GM19328 (cell line): ENCODE data around the gene FBXL7.
"Not testable (repeated sequence)": the region's sequence is repeated elsewhere in the genome, so short reads cannot be mapped to it uniquely, and the experiment has no call there.

Experiments used
- ATAC-seq: cut with Tn5 transposase; IDR thresholded peaks from one replicate; pipeline ENCODE4 v1.9.1; 2021; ENCODE audit warnings: mild to moderate bottlenecking, moderate library complexity; ENCODE audit not compliant: unreplicated experiment

FBXL7 gene

DNA sequence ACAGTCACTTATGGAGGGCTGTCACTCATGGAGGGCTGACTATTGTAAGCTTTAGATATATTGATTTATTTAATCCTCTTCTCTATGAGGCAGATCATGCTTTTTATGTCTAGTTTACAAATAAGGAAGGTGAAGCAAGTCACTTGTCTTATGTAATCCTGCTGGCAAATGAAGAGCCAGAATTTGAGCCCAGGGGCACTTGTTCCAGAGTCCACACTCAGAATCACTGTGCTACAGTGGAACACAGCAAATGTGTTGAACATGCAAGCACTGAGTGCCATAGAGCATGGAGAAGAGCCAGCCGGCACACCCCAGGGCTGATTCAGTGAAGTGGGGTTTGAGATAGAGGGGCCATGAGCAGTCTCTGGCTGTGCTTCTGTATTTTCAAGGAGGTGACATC, 353.0 kb downstream of the FBXL7 start:
- no peak for ATAC-seq

DNA sequence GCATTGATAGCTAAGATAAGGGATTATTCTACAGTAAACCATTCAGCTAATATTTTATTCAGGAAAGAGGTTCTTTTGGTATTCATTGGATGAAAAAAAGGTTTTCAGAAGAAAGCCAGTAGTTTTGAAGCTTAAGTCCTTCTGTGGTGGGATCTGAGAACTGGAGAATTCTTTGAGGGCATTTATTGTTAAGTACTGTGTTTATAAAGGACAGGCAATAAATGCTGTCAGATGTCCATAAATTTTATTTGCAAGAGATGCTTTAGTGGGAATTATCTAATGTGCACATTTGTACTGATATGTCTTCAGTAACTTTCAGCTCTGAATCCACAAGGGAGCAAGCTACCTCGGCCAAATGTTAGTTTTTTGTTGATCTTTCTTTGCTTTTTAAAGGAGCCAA, 358.3 kb downstream of the FBXL7 start:
- no peak for ATAC-seq

GRCh38 chr5:15864536-15865215, 364.7 kb downstream of the FBXL7 start:
- no peak for ATAC-seq

- ATAC-seq = not testable (repeated sequence)
Measured at GRCh38 chr5:15872259-15872658, 372.3 kb downstream of the FBXL7 start.

- ATAC-seq = no peak
Measured at GRCh38 chr5:15877914-15878313, 377.9 kb downstream of the FBXL7 start.

DNA sequence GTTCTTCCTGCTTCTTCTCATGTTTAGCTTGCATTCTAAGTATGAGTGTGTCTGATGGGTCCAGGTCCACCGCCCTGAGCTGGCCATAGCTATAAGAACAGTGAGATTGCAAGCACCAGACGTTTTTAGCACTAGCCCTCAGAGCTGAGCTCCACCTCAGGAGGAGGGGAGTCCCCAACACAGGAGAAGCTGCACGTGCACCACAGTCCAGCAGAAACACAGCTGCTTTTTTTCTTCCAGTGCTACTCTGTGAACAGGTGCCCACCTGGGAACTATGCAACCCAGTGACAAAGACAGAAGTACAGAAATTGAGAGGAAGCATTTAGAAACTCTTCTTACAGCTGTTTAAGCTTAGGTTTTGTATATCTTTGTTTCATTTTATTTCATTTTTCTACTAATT, 380.2 kb downstream of the FBXL7 start:
- no peak for ATAC-seq

DNA sequence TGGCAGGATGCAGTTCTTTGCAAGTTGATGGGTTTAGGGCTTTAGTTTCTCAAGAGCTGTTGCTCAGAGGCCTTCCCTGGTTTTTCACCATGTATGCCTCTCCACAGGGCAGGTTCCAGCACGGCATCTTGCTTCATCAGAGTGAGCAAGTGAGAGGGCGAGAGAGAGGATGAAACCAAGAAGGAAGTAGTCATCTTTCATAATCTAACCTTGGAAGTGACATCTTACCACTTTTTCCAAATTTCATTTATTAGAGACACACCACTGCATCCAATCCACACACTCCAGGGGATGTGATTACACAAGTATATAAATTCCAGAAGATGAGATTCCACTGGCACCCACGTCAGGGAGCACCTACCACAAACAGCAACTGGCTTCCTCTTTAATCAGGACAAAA, 385.2 kb downstream of the FBXL7 start:
- no peak for ATAC-seq

DNA sequence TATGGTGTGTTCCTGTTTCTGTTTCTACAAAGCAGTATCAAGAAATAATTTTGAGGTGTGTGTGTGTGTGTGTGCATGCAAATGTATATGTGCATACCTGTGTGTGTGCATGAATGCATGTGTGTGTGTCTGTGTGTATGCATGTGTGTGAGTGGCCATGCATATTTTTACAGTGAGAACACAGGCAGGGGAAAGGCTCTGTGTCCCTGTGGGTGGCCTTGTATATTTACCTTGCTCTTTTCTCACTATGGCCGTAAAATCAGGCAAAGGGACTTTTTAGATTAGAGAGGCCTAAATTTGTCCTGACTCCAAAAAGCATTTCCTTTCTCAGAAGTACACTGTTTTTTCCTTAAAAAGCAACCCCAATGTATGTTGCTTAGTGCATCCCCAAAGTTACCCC, 386.2 kb downstream of the FBXL7 start:
- ATAC-seq = no peak

- no peak for ATAC-seq
Measured at GRCh38 chr5:15887093-15887492, 387.1 kb downstream of the FBXL7 start.

DNA sequence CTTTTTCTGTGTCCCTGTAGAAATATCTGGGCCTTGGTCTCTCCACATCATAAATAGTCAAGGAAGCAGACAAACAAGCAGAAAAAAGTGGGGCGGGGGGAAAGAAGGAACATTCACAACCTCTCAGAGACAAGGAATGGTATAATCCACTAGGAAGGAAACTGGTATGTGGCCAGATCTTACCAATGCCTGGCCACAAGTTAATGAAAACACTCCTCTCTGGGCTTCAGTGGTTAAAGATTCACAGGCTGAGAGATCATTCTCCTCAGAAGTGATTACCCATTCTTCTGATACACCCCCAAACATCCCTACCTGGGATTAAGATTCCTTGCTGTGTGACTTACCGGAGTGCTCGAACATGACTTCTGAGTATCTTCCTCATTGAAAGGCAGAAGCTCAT, 389.0 kb downstream of the FBXL7 start:
- ATAC-seq = no peak

- ATAC-seq = no peak
Measured at GRCh38 chr5:15893866-15894265, 393.9 kb downstream of the FBXL7 start.

- ATAC-seq = no peak
Measured at GRCh38 chr5:15897656-15898055, 397.7 kb downstream of the FBXL7 start.

GRCh38 chr5:15898641-15899040, 398.7 kb downstream of the FBXL7 start:
- no peak for ATAC-seq

GRCh38 chr5:15899481-15899880, 399.5 kb downstream of the FBXL7 start:
- ATAC-seq = no peak

- no peak for ATAC-seq
Measured at GRCh38 chr5:15901151-15901550, 401.2 kb downstream of the FBXL7 start.

- no peak for ATAC-seq
Measured at GRCh38 chr5:15902066-15902465, 402.1 kb downstream of the FBXL7 start.

GRCh38 chr5:15904899-15905830, 405.2 kb downstream of the FBXL7 start:
- ATAC-seq = no peak

GRCh38 chr5:15914638-15915037, 414.7 kb downstream of the FBXL7 start:
- ATAC-seq = no peak

GRCh38 chr5:15926586-15926985, 426.6 kb downstream of the FBXL7 start:
- no peak for ATAC-seq

DNA sequence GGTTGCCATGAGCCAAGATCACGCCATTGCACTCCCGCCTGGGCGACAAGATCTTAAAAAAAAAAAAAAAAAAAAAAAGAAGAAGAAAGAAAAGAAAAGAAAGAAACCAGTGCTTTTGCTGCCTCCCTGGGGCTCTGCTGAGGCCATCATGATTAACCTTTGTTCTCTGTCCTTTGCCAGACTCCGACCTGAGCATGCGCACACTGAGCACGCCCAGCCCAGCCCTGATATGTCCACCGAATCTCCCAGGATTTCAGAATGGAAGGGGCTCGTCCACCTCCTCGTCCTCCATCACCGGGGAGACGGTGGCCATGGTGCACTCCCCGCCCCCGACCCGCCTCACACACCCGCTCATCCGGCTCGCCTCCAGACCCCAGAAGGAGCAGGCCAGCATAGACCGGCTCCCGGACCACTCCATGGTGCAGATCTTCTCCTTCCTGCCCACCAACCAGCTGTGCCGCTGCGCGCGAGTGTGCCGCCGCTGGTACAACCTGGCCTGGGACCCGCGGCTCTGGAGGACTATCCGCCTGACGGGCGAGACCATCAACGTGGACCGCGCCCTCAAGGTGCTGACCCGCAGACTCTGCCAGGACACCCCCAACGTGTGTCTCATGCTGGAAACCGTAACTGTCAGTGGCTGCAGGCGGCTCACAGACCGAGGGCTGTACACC, 427.9 kb downstream of the FBXL7 start:
- no peak for ATAC-seq

DNA sequence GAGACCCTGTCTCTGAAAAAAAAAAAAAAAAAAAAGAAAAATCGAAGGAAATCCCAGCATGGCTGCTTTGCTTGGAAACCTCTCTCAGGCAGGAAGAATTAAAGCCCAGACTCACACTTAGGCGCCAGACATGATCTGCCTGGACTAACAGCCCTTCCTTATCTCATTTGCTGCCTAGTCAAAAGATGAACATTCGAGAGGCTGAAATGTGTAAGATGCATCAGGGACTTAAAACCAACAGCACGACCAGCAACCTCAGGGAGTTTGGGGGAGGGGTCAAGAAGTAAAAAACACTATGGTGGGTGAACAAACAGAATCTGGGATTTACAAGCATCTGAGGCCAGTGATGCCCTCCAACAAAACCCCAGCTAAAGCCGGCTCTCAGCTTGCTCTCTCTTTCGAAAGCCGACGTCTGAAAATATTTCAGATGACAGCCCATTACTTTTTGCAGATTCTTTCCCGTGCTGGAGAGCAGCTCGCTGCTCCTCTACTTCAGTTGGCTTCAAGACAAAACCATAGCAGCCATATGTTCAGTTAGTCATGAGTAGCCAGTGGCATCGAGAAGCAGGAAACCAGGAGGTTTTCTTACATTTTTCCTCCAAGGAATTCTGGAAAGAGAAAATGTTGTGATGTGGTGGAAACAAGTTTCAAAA, 429.8 kb downstream of the FBXL7 start:
- no peak for ATAC-seq
